MM.1S (cell line): Measurements from ENCODE around the gene TMEM25.

Experiments used
- EZH2 ChIP-seq: fragments of 300-600 bp; sonication (generic); optimal IDR thresholded peaks from 2 replicates; pipeline ENCODE3; 2017; ENCODE audit warnings: low read depth, mild to moderate bottlenecking, antibody characterized with exemption, low read length, mixed read lengths
- EZH2phosphoT487 ChIP-seq: fragments of 300-600 bp; sonication (generic); IDR thresholded peaks from 2 replicates; pipeline ENCODE4 v1.6.1; 2018; ENCODE audit warnings: antibody characterized with exemption, low read length
- TF ChIP-seq, protein P1 (sequence below): fragments of 300-600 bp; sonication (generic); IDR thresholded peaks from 2 replicates; pipeline ENCODE4 v1.5.1; 2016; ENCODE audit warnings: antibody characterized with exemption, low read length, mixed read lengths

DNA sequence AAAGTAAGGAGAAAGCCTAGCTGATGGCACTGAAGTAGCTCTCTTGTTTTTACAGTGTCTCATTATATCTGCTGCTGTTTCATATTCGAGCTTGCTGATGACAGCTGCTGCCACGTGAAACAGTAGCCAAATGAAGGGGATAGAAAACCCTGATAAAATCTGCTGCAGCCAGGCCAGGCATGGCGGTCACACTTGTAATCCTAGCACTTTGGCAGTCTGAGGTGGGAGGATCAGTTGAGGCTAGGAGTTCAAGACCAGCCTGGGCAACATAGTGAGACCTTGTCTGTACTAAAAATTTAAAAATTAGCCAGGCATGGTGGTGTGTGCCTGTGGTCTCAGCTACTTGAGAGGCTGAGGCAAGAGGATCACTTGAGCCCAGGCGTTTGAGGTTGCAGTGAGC lies 21.3 kb downstream of the TMEM25 start:
- TF ChIP-seq, protein P1, sequence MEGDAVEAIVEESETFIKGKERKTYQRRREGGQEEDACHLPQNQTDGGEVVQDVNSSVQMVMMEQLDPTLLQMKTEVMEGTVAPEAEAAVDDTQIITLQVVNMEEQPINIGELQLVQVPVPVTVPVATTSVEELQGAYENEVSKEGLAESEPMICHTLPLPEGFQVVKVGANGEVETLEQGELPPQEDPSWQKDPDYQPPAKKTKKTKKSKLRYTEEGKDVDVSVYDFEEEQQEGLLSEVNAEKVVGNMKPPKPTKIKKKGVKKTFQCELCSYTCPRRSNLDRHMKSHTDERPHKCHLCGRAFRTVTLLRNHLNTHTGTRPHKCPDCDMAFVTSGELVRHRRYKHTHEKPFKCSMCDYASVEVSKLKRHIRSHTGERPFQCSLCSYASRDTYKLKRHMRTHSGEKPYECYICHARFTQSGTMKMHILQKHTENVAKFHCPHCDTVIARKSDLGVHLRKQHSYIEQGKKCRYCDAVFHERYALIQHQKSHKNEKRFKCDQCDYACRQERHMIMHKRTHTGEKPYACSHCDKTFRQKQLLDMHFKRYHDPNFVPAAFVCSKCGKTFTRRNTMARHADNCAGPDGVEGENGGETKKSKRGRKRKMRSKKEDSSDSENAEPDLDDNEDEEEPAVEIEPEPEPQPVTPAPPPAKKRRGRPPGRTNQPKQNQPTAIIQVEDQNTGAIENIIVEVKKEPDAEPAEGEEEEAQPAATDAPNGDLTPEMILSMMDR = no peak
- TF ChIP-seq EZH2 (no peak), EZH2phosphoT487 (no peak)
